NK-92 (cell line): ENCODE results near the gene MT1G.
"Not testable (repeated sequence)": the region's sequence is repeated elsewhere in the genome, so short reads cannot be mapped to it uniquely, and the experiment has no call there.

Source experiments
- DNase-seq: peaks from one replicate; lab custom pipeline; 2025; ENCODE audit not compliant: unreplicated experiment; lab: John Stamatoyannopoulos, UW

The MT1G gene

GRCh38 chr16:56684926-56685590 lies 17.2 kb upstream of the MT1G start:
- no peak for DNase-seq

GRCh38 chr16:56684256-56684925 lies 16.5 kb upstream of the MT1G start:
- no peak for DNase-seq

GRCh38 chr16:56683424-56684172 lies 15.7 kb upstream of the MT1G start:
- no peak for DNase-seq

- DNase-seq, result no peak
Measured at GRCh38 chr16:56682703-56683397, 15.0 kb upstream of the MT1G start.

GRCh38 chr16:56681939-56682702 lies 14.3 kb upstream of the MT1G start, which contains the start of gene MT1X:
Gene MT1X (plus strand): TSS chr16:56682470. CDS start chr16:56682541, 71 bp downstream.
- DNase-seq, result no peak

- no peak for DNase-seq
Measured at GRCh38 chr16:56679818-56680217, 12.0 kb upstream of the MT1G start.

- DNase-seq, result no peak
Measured at GRCh38 chr16:56679078-56679730, 11.3 kb upstream of the MT1G start.

- no peak for DNase-seq
Measured at GRCh38 chr16:56677474-56677873, 9.6 kb upstream of the MT1G start.

GRCh38 chr16:56675685-56676210 lies 7.9 kb upstream of the MT1G start:
- DNase-seq, result no peak

- not testable (repeated sequence) for DNase-seq
Measured at GRCh38 chr16:56674570-56674969, 6.7 kb upstream of the MT1G start.

- DNase-seq, result no peak
Measured at GRCh38 chr16:56673921-56674320, 6.1 kb upstream of the MT1G start.

- no peak for DNase-seq
Measured at GRCh38 chr16:56672761-56673536, 5.1 kb upstream of the MT1G start.

GRCh38 chr16:56672171-56672570 lies 4.3 kb upstream of the MT1G start:
- DNase-seq, result not testable (repeated sequence)

- not testable (repeated sequence) for DNase-seq
Measured at GRCh38 chr16:56671691-56672090, 3.8 kb upstream of the MT1G start.

- no peak for DNase-seq
Measured at GRCh38 chr16:56670620-56670934, 2.7 kb upstream of the MT1G start.

GRCh38 chr16:56669840-56670619 lies 2.2 kb upstream of the MT1G start:
- no peak for DNase-seq

GRCh38 chr16:56669005-56669839 lies 1.4 kb upstream of the MT1G start, which contains the start of gene MT1H:
Gene MT1H (plus strand): TSS chr16:56669814. CDS start chr16:56669885, 71 bp downstream.
- DNase-seq, result no peak
